Lung (tissue), 12 donors: ENCODE data around the gene GPR87. TPM values are rescaled to one million over a fixed set of nuclear protein-coding genes. Genes with fewer than 3 reads are reported as not detected.
A peak's percentile ranks its signal among the peaks of the same experiment; 100 is the strongest.

ENCODE experiments used
- ATAC-seq: fragments of 200-7000 bp; cut with Tn5 transposase; one replicate; pipeline ENCODE4 v1.9.1; 2020; ENCODE audit warnings: moderate number of reproducible peaks; ENCODE audit not compliant: insufficient read depth, low FRiP score
- DNase-seq, 3 donors: peaks; one replicate each; pipeline ENCODE4 v3.0.0-alpha.2; 2013 to 2017
- H3K27ac ChIP-seq, 2 donors: one replicate each; pipeline ENCODE4 v1.5.1; 2013; ENCODE audit warnings: mild to moderate bottlenecking in 2 of 2, moderate library complexity in 2 of 2, control low read depth in 1 of 2, inconsistent platforms in 1 of 2, low read depth in 1 of 2, low read length in 1 of 2
- H3K27me3 ChIP-seq, 3 donors: one replicate each; pipeline ENCODE4 v1.5.1; 2013; ENCODE audit warnings: low read length in 2 of 3; ENCODE audit not compliant: control insufficient read depth in 3 of 3, insufficient read depth in 3 of 3
- H3K36me3 ChIP-seq, 4 donors: one replicate each; pipeline ENCODE4 v1.5.1; 2013; ENCODE audit warnings: low read length in 4 of 4, mild to moderate bottlenecking in 1 of 4, moderate library complexity in 1 of 4; ENCODE audit not compliant: control insufficient read depth in 4 of 4, insufficient read depth in 4 of 4
- H3K4me1 ChIP-seq, 5 donors: one replicate each; pipeline ENCODE4 v1.5.1; 2013; ENCODE audit warnings: low read length in 5 of 5, mild to moderate bottlenecking in 2 of 5, moderate library complexity in 1 of 5; ENCODE audit not compliant: control insufficient read depth in 5 of 5, insufficient read depth in 5 of 5
- H3K4me3 ChIP-seq: one replicate; pipeline ENCODE4 v1.5.1; 2013; ENCODE audit warnings: mild to moderate bottlenecking, control low read depth, moderate library complexity
- H3K9ac ChIP-seq, 2 donors: one replicate each; pipeline ENCODE4 v1.5.1; 2013; ENCODE audit warnings: low read length in 2 of 2, control low read depth in 1 of 2; ENCODE audit not compliant: insufficient read depth in 1 of 2
- H3K9me3 ChIP-seq, 4 donors: one replicate each; pipeline ENCODE4 v1.5.1; 2013; ENCODE audit warnings: low read length in 3 of 4, mild to moderate bottlenecking in 1 of 4, moderate library complexity in 1 of 4; ENCODE audit not compliant: control insufficient read depth in 4 of 4, insufficient read depth in 3 of 4
- CTCF ChIP-seq: IDR thresholded peaks from 2 replicates; pipeline ENCODE4 v1.5.1; 2012; ENCODE audit warnings: mild to moderate bottlenecking; ENCODE audit errors: control extremely low read depth, extremely low read depth
- WGBS, 2 donors: extraction: QIAGEN DNeasy Blood & Tissue Kit; methylation state at CpG; one replicate each; pipeline ENCODE4 v1.1.7; 2013; 5-methylcytosine and 5-hydroxymethylcytosine counted together
- polyA plus RNA-seq, 2 donors: library from polyadenylated mRNA; stranded (reverse); fragments of 200-250 nt; gene quantifications; one replicate each; pipeline ENCODE4 v1.2.1, GENCODE V29; 2013
- total RNA-seq, 2 donors: library from RNA; depleted of rRNA in 1 of 2; stranded (reverse); fragments of >200 nt in 1 of 2; gene quantifications; one replicate each; pipeline ENCODE4 v1.2.1, GENCODE V29; 2014 to 2021
- donor health status: control.
- donor health status: control.
- donor health status: Bipolar disorder and iron deficiency.
- donor health status: healthy.
- donor health status: DM: yes; HTN: yes; CAD: no.

Gene GPR87
- total and polyA plus RNA-seq, 4 donors: 0.28 to 1.5 (median 1.3) TPM

- Histone ChIP-seq H3K36me3 (no peaks in the 10 kb centered on the region), H3K9me3 (no peaks in the 10 kb centered on the region), H3K9ac (no peak overlapping the region), H3K4me1 (peaks cover 0 to 36% (median 0%) of the 10 kb centered on the region in 5 donors), H3K27ac (no peak overlapping the region), H3K4me3 (no peak overlapping the region), H3K27me3 (no peaks in the 10 kb centered on the region)
- WGBS, 2 donors: 63 to 78% methylated on average over 5 of the region's 5 CpGs
- no peak for TF ChIP-seq CTCF
- ATAC-seq (no peak), DNase-seq (no peak)
Measured at GRCh38 chr3:151265166-151265565, 51.5 kb downstream of the GPR87 start.

GRCh38 chr3:151264605-151265004 lies 52.0 kb downstream of the GPR87 start:
- H3K27me3 ChIP-seq: no peaks in the 10 kb centered on the region
- H3K27ac ChIP-seq: peak overlapping the region in 1 of 2 donors; percentile 34
- DNase-seq (peak; percentile 50 to 65 (median 53)), ATAC-seq (no peak)
- peaks cover 0 to 36% (median 0%) of the 10 kb centered on the region in 5 donors for H3K4me1 ChIP-seq
- H3K9ac ChIP-seq: no peak overlapping the region
- no peaks in the 10 kb centered on the region for H3K36me3 ChIP-seq
- no peaks in the 10 kb centered on the region for H3K9me3 ChIP-seq
- H3K4me3 ChIP-seq: no peak overlapping the region
- no peak for TF ChIP-seq CTCF
- 93% methylated on average over 1 of the region's 1 CpG for WGBS, 2 donors

GRCh38 chr3:151262871-151263525 lies 53.6 kb downstream of the GPR87 start:
- H3K9me3 ChIP-seq: no peaks in the 10 kb centered on the region
- H3K4me1 ChIP-seq: peaks cover 0 to 36% (median 0%) of the 10 kb centered on the region in 5 donors
- H3K4me3 ChIP-seq: no peak overlapping the region
- no peaks in the 10 kb centered on the region for H3K27me3 ChIP-seq
- no peak for TF ChIP-seq CTCF
- H3K9ac ChIP-seq: no peak overlapping the region
- no peaks in the 10 kb centered on the region for H3K36me3 ChIP-seq
- ATAC-seq (no peak), DNase-seq (peak; percentile 33 to 72 (median 48))
- WGBS, 2 donors: 76 to 88% methylated on average over 8 of the region's 8 CpGs
- H3K27ac ChIP-seq: no peak overlapping the region

- 61 to 78% methylated on average over 3 of the region's 3 CpGs for WGBS, 2 donors
- no peaks in the 10 kb centered on the region for H3K36me3 ChIP-seq
- no peak for TF ChIP-seq CTCF
- H3K9ac ChIP-seq: no peak overlapping the region
- no peaks in the 10 kb centered on the region for H3K27me3 ChIP-seq
- no peak for ATAC-seq
- H3K4me3 ChIP-seq: no peak overlapping the region
- H3K4me1 ChIP-seq: peaks cover 0 to 30% (median 7%) of the 10 kb centered on the region in 5 donors
- DNase-seq: no peak
- no peak overlapping the region for H3K27ac ChIP-seq
- H3K9me3 ChIP-seq: no peaks in the 10 kb centered on the region
Measured at GRCh38 chr3:151259664-151260063, 57.0 kb downstream of the GPR87 start.
